Neural cell (in vitro differentiated cells): ENCODE data around the gene ENDOU. TPM values are rescaled to one million over a fixed set of nuclear protein-coding genes. Genes with fewer than 3 reads are reported as not detected.

ENCODE experiments used
- H2AFZ ChIP-seq: fragments of 200-600, 300-800 bp; sonication (generic), shearing (Covaris generic); 2 replicates; pipeline ENCODE4 v1.6.0; 2014; ENCODE audit warnings: low read depth, mild to moderate bottlenecking, antibody characterized with exemption, low read length, moderate library complexity
- H3F3A ChIP-seq: fragments of 200-600 bp; shearing (Covaris generic); 2 replicates; pipeline ENCODE4 v1.6.1; 2016; ENCODE audit warnings: mild to moderate bottlenecking, moderate library complexity, mixed read lengths, antibody characterized with exemption, low read length; ENCODE audit not compliant: insufficient read depth, poor library complexity, severe bottlenecking
- H3K27ac ChIP-seq: fragments of 200-600, 300-800 bp; sonication (generic), shearing (Covaris generic); 2 replicates; pipeline ENCODE4 v1.5.1; 2014; ENCODE audit warnings: mild to moderate bottlenecking, low read length, moderate library complexity
- H3K27me3 ChIP-seq: fragments of 300-800, 200-600 bp; sonication (generic), shearing (Covaris generic); 2 replicates; pipeline ENCODE4 v1.6.0; 2014; ENCODE audit warnings: mild to moderate bottlenecking, low read depth, low read length, moderate library complexity; ENCODE audit not compliant: insufficient read depth
- H3K36me3 ChIP-seq: fragments of 300-800, 200-600 bp; sonication (generic), shearing (Covaris generic); 2 replicates; pipeline ENCODE4 v1.5.1; 2014; ENCODE audit warnings: mild to moderate bottlenecking, antibody characterized with exemption, low read length, moderate library complexity; ENCODE audit not compliant: insufficient read depth
- H3K4me2 ChIP-seq: fragments of 300-800, 200-600 bp; sonication (generic), shearing (Covaris generic); 2 replicates; pipeline ENCODE4 v1.6.0; 2014; ENCODE audit warnings: mild to moderate bottlenecking, low read length
- H3K4me3 ChIP-seq: fragments of 300-800, 200-600 bp; sonication (generic), shearing (Covaris generic); 2 replicates; pipeline ENCODE4 v1.5.1; 2014; ENCODE audit warnings: mild to moderate bottlenecking, low read length, moderate library complexity
- H3K79me2 ChIP-seq: fragments of 200-600 bp; shearing (Covaris generic); replicated peaks from 2 replicates; pipeline ENCODE4 v1.6.0; 2014; ENCODE audit warnings: mild to moderate bottlenecking, low read length, moderate library complexity; ENCODE audit not compliant: insufficient read depth
- H3K9ac ChIP-seq: fragments of 300-800, 200-600 bp; sonication (generic), shearing (Covaris generic); 2 replicates; pipeline ENCODE4 v1.6.1; 2016; ENCODE audit warnings: mild to moderate bottlenecking, low read length, mixed read lengths
- H3K9me2 ChIP-seq: fragments of 200-600 bp; shearing (Covaris generic); 2 replicates; pipeline ENCODE4 v1.6.1; 2016; ENCODE audit warnings: mild to moderate bottlenecking, low read length, mixed read lengths; ENCODE audit not compliant: insufficient read depth
- H3K9me3 ChIP-seq: fragments of 200-600, 300-800 bp; sonication (generic), shearing (Covaris generic); 2 replicates; pipeline ENCODE4 v1.6.1; 2016; ENCODE audit warnings: mild to moderate bottlenecking, mixed run types, low read length, moderate library complexity, mixed read lengths
- H4K20me1 ChIP-seq: fragments of 200-600 bp; shearing (Covaris generic); 2 replicates; pipeline ENCODE4 v1.6.1; 2016; ENCODE audit warnings: mild to moderate bottlenecking, mixed run types; ENCODE audit not compliant: insufficient read depth
- EP300 ChIP-seq: fragments of 450-650 bp; conservative IDR thresholded peaks from 2 replicates; pipeline ENCODE4 v1.6.1; 2014; ENCODE audit warnings: antibody characterized with exemption, mild to moderate bottlenecking, moderate library complexity; ENCODE audit not compliant: poor library complexity, severe bottlenecking
- EZH2 ChIP-seq: fragments of 200-600, 300-800 bp; shearing (Covaris generic), sonication (generic); IDR thresholded peaks from 2 replicates; pipeline ENCODE4 v1.6.1; 2014; ENCODE audit warnings: antibody characterized with exemption, low read length, borderline replicate concordance, mild to moderate bottlenecking; ENCODE audit not compliant: insufficient read depth, poor library complexity, severe bottlenecking
- MXI1 ChIP-seq: fragments of 450-650 bp; conservative IDR thresholded peaks from 2 replicates; pipeline ENCODE4 v1.6.1; 2014; ENCODE audit warnings: antibody characterized with exemption, mild to moderate bottlenecking; ENCODE audit not compliant: poor library complexity, severe bottlenecking
- POLR2AphosphoS5 ChIP-seq: IDR thresholded peaks from 2 replicates; pipeline ENCODE4 v1.6.1; 2012
- RAD21 ChIP-seq: fragments of 450-650 bp; conservative IDR thresholded peaks from 2 replicates; pipeline ENCODE4 v1.6.1; 2014; ENCODE audit warnings: antibody characterized with exemption, mild to moderate bottlenecking, moderate library complexity
- SMC3 ChIP-seq: fragments of 450-650 bp; conservative IDR thresholded peaks from 2 replicates; pipeline ENCODE4 v1.6.1; 2014; ENCODE audit warnings: antibody characterized with exemption, mild to moderate bottlenecking, moderate library complexity; ENCODE audit not compliant: poor library complexity
- TAF1 ChIP-seq: IDR thresholded peaks from 2 replicates; pipeline ENCODE4 v1.6.1; 2012; ENCODE audit warnings: low read depth
- polyA plus RNA-seq: library from polyadenylated mRNA; depleted of rRNA; stranded (reverse); fragments of >200 nt; gene quantifications from 2 replicates; pipeline ENCODE4 v1.2.3, GENCODE V29; 2014
- TF ChIP-seq, protein P1 (sequence below): IDR thresholded peaks from 2 replicates; pipeline ENCODE4 v1.6.1; 2012; ENCODE audit warnings: borderline replicate concordance
- TF ChIP-seq, protein P2 (sequence below): fragments of 450-650 bp; IDR thresholded peaks from 2 replicates; pipeline ENCODE4 v1.5.1; 2014; ENCODE audit warnings: antibody characterized with exemption, mild to moderate bottlenecking, moderate library complexity; ENCODE audit not compliant: poor library complexity, severe bottlenecking

The ENDOU gene
- polyA plus RNA-seq, 1 donor from 2014 or later: not detected

DNA sequence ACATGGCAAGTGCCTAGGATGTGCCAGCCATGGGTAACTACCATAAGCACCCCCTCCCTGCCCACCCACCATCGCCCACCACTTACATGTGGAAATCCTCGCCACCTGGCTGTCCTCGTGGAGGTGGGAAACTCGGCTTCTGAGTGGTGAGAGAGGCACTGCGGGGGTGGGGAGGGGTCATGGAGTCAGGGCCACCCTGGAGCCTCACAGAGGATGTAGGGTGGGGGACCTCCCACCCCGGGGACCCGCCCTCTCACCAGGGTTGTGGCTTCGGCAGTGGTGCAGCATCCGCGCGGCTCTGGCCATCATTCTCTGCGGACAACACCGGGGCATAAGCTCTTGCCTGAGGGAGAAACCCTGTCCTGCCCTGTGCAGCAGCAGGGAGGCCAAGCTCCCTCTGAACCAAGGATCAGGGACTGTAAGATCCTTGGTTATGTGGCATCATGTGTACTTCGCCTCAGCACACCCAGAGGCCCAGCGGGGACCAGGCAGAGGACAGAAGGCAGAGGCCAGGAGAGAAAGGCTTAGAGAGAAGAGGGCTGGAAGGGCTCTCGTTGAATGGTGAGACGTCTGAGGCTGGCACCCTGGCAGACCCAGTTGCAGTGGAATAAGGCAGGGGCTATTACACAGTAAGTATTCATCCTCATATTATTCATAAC lies 12.8 kb upstream of the ENDOU start:
- Histone ChIP-seq H3K36me3 (no peaks in the 10 kb centered on the region), H3K27ac (no peak overlapping the region), H3K9me2 (no peaks in the 10 kb centered on the region), H3K79me2 (no peaks in the 10 kb centered on the region), H3K4me2 (no peak overlapping the region), H2AFZ (no peak overlapping the region), H3F3A (no peaks in the 10 kb centered on the region), H3K27me3 (no peaks in the 10 kb centered on the region), H4K20me1 (no peaks in the 10 kb centered on the region), H3K4me3 (no peak overlapping the region), H3K9me3 (no peaks in the 10 kb centered on the region), H3K9ac (no peak overlapping the region)
- TF ChIP-seq TAF1 (no peak), RAD21 (no peak), POLR2AphosphoS5 (no peak), EP300 (no peak), MXI1 (no peak), EZH2 (no peak), SMC3 (no peak)
- TF ChIP-seq, protein P1, sequence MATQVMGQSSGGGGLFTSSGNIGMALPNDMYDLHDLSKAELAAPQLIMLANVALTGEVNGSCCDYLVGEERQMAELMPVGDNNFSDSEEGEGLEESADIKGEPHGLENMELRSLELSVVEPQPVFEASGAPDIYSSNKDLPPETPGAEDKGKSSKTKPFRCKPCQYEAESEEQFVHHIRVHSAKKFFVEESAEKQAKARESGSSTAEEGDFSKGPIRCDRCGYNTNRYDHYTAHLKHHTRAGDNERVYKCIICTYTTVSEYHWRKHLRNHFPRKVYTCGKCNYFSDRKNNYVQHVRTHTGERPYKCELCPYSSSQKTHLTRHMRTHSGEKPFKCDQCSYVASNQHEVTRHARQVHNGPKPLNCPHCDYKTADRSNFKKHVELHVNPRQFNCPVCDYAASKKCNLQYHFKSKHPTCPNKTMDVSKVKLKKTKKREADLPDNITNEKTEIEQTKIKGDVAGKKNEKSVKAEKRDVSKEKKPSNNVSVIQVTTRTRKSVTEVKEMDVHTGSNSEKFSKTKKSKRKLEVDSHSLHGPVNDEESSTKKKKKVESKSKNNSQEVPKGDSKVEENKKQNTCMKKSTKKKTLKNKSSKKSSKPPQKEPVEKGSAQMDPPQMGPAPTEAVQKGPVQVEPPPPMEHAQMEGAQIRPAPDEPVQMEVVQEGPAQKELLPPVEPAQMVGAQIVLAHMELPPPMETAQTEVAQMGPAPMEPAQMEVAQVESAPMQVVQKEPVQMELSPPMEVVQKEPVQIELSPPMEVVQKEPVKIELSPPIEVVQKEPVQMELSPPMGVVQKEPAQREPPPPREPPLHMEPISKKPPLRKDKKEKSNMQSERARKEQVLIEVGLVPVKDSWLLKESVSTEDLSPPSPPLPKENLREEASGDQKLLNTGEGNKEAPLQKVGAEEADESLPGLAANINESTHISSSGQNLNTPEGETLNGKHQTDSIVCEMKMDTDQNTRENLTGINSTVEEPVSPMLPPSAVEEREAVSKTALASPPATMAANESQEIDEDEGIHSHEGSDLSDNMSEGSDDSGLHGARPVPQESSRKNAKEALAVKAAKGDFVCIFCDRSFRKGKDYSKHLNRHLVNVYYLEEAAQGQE: no peak
- TF ChIP-seq, protein P2, sequence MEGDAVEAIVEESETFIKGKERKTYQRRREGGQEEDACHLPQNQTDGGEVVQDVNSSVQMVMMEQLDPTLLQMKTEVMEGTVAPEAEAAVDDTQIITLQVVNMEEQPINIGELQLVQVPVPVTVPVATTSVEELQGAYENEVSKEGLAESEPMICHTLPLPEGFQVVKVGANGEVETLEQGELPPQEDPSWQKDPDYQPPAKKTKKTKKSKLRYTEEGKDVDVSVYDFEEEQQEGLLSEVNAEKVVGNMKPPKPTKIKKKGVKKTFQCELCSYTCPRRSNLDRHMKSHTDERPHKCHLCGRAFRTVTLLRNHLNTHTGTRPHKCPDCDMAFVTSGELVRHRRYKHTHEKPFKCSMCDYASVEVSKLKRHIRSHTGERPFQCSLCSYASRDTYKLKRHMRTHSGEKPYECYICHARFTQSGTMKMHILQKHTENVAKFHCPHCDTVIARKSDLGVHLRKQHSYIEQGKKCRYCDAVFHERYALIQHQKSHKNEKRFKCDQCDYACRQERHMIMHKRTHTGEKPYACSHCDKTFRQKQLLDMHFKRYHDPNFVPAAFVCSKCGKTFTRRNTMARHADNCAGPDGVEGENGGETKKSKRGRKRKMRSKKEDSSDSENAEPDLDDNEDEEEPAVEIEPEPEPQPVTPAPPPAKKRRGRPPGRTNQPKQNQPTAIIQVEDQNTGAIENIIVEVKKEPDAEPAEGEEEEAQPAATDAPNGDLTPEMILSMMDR: no peak

GRCh38 chr12:47736877-47737676 lies 11.8 kb upstream of the ENDOU start:
- Histone ChIP-seq H3K36me3 (no peaks in the 10 kb centered on the region), H3K79me2 (no peaks in the 10 kb centered on the region), H3K9me3 (no peaks in the 10 kb centered on the region), H4K20me1 (no peaks in the 10 kb centered on the region), H3K9ac (no peak overlapping the region), H2AFZ (no peak overlapping the region), H3F3A (no peaks in the 10 kb centered on the region), H3K27me3 (no peaks in the 10 kb centered on the region), H3K9me2 (no peaks in the 10 kb centered on the region), H3K27ac (no peak overlapping the region), H3K4me3 (no peak overlapping the region), H3K4me2 (no peak overlapping the region)
- TF ChIP-seq, protein P2: no peak
- TF ChIP-seq EP300 (no peak), TAF1 (no peak), SMC3 (no peak), POLR2AphosphoS5 (no peak), RAD21 (no peak), MXI1 (no peak), EZH2 (no peak)
- TF ChIP-seq, protein P1: no peak
